ENCODE data around the gene KIAA0040. TPM values are rescaled to one million over a fixed set of nuclear protein-coding genes. Genes with fewer than 3 reads are reported as not detected.

Gene KIAA0040
- total and polyA plus RNA-seq, 2 donors (not counting 1 experiment from before 2014, with no cell fraction given), result 93.6 to 106 TPM

DNA sequence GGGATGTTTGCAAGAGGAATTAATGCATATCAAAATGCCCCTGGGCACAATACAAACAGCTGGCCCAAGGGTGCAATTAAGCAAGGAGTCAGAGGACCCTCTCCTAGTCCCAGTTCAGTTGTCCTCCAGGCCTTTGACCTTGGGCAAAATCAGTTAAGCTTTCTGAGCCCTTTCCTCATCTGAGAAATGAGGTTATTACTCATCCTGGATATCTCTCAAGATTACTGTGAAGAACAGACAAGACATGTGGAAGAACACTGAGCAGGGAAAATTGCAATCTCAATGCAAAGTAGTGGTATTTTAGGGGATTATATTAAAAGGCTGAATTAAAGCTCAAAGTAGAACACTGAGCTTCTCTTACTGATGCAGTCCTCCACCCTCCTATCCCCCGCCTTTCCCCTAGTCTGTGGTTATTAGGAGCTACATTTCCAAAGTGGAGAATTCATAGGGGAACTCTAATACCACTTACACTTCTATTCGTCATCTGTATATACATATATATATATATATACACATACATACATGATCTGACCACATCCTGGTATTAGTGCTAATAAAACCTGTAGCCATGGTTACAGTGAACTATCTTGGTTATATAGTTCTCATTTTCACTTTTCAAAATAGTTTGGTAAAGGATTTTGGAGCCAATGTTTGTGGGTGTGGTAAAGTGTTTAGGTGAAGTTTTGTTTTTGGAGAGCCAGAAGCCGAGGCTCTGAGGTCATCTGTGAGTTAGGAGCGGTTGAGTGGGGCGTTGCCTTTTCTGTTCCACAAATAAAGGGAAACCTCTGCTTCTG lies 18.1 kb downstream of the KIAA0040 start:
- Histone ChIP-seq H3K27ac (ENCODE audit: low read length in 2 of 2) (peak overlapping the region; percentile 7 to 58), H2AFZ (ENCODE audit: insufficient read depth, low read depth, low read length, poor library complexity, severe bottlenecking) (no peak overlapping the region), H3K9ac (ENCODE audit: low read length) (no peak overlapping the region), H3K27me3 (replicated peaks in 1 of 4; ENCODE audit: control extremely low read depth in 1 of 4, control insufficient read depth in 3 of 4, insufficient read depth in 4 of 4, low read length in 3 of 4) (no peaks in the 10 kb centered on the region), H3K4me2 (replicated peaks; ENCODE audit: low read depth, low read length, poor library complexity, severe bottlenecking) (peak overlapping the region; percentile 17), H3K4me1 (ENCODE audit: control insufficient read depth in 2 of 2, insufficient read depth in 2 of 2, low read length in 2 of 2) (peaks cover 50 to 54% of the 10 kb centered on the region in 2 donors), H3K79me2 (ENCODE audit: control insufficient read depth, insufficient read depth, low read length) (peaks cover 90% of the 10 kb centered on the region), H3K9me3 (ENCODE audit: control extremely low read depth in 1 of 3, control insufficient read depth in 2 of 3, insufficient read depth in 1 of 3, low read length in 2 of 3) (no peaks in the 10 kb centered on the region), H3K36me3 (replicated peaks in 1 of 2; ENCODE audit: control extremely low read depth in 1 of 2, control insufficient read depth in 1 of 2, extremely low read depth in 1 of 2, insufficient read depth in 2 of 2, low read length in 1 of 2) (peaks cover 16 to 89% of the 10 kb centered on the region in 2 experiments), H3K4me3 (ENCODE audit: control extremely low read depth in 1 of 5, extremely low read depth in 1 of 5, insufficient read depth in 1 of 5, low read depth in 2 of 5, low read length in 4 of 5) (no peak overlapping the region), H4K20me1 (ENCODE audit: control insufficient read depth, insufficient read depth, low read length, poor library complexity, severe bottlenecking) (peaks cover 91% of the 10 kb centered on the region)
- no peak for ATAC-seq (ENCODE audit: low read depth)
- Mint-ChIP-seq H3K9me3 (ENCODE audit: insufficient read depth) (no peaks in the 10 kb centered on the region), H3K4me3 (no peak overlapping the region), H3K4me1 (peaks cover 88% of the 10 kb centered on the region), H3K27ac (peak overlapping the region; percentile 51), H3K27me3 (no peaks in the 10 kb centered on the region)
- TF ChIP-seq, protein P1, sequence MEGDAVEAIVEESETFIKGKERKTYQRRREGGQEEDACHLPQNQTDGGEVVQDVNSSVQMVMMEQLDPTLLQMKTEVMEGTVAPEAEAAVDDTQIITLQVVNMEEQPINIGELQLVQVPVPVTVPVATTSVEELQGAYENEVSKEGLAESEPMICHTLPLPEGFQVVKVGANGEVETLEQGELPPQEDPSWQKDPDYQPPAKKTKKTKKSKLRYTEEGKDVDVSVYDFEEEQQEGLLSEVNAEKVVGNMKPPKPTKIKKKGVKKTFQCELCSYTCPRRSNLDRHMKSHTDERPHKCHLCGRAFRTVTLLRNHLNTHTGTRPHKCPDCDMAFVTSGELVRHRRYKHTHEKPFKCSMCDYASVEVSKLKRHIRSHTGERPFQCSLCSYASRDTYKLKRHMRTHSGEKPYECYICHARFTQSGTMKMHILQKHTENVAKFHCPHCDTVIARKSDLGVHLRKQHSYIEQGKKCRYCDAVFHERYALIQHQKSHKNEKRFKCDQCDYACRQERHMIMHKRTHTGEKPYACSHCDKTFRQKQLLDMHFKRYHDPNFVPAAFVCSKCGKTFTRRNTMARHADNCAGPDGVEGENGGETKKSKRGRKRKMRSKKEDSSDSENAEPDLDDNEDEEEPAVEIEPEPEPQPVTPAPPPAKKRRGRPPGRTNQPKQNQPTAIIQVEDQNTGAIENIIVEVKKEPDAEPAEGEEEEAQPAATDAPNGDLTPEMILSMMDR (IDR thresholded peaks at IDR 0.05), result no peak
- no peak for TF ChIP-seq EZH2 (IDR thresholded peaks at IDR 0.05; ENCODE audit: borderline replicate concordance, insufficient read depth, low read depth, low read length, poor library complexity, severe bottlenecking)
- WGBS (ENCODE audit: insufficient coverage), result 83% methylated on average over 1 of the region's 5 CpGs
- ChIA-PET POLR2A (interaction anchor here (0.6 to 1.2 kb wide), 2 partner anchors 15 to 56 kb away, joined by 3 read pairs; no protein-coding TSS in a partner anchor), CTCF (interaction anchor here (0.7 to 1.9 kb wide), 14 partner anchors 13 to 147 kb away, joined by 3 to 9 read pairs (median 4); no protein-coding TSS in a partner anchor)
- no peak for DNase-seq
- intact Hi-C loops (cut with micrococcal nuclease), result no loop called here

DNA sequence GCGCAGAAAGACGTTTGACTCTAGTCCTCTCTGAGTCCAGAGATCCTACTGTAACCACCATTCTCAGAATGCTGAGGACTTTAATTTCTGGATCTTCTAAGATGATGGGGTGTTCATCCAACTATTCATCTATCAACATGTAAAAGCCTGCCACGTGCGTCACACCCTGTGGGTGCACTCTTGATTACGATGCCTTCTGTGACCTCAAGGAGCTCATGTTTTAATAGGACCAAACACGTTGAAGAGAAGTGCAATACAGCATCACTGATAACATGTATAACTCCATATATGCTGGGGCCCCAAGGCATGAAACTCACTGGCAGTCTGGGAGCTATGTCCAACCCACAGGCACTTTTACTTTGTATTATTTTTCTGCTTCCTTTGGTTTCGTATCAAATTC lies 19.0 kb downstream of the KIAA0040 start:
- H4K20me1 ChIP-seq (ENCODE audit: control insufficient read depth, insufficient read depth, low read length, poor library complexity, severe bottlenecking), result peaks cover 91% of the 10 kb centered on the region
- peaks cover 41 to 45% of the 10 kb centered on the region in 2 donors for H3K4me1 ChIP-seq (ENCODE audit: control insufficient read depth in 2 of 2, insufficient read depth in 2 of 2, low read length in 2 of 2)
- TF ChIP-seq, protein P1 (IDR thresholded peaks at IDR 0.05), result no peak
- TF ChIP-seq EZH2 (IDR thresholded peaks at IDR 0.05; ENCODE audit: borderline replicate concordance, insufficient read depth, low read depth, low read length, poor library complexity, severe bottlenecking), result no peak
- CTCF ChIA-PET, result interaction anchor here (0.7 to 1.9 kb wide), 14 partner anchors 14 to 148 kb away, joined by 3 to 8 read pairs (median 4); no protein-coding TSS in a partner anchor
- H3K27me3 ChIP-seq (replicated peaks in 1 of 4; ENCODE audit: control extremely low read depth in 1 of 4, control insufficient read depth in 3 of 4, insufficient read depth in 4 of 4, low read length in 3 of 4), result no peaks in the 10 kb centered on the region
- intact Hi-C loops (cut with micrococcal nuclease), result no loop called here
- H3K27me3 Mint-ChIP-seq, result no peaks in the 10 kb centered on the region
- H3K36me3 ChIP-seq (replicated peaks in 1 of 2; ENCODE audit: control extremely low read depth in 1 of 2, control insufficient read depth in 1 of 2, extremely low read depth in 1 of 2, insufficient read depth in 2 of 2, low read length in 1 of 2), result peaks cover 17 to 91% of the 10 kb centered on the region in 2 experiments
- peaks cover 90% of the 10 kb centered on the region for H3K79me2 ChIP-seq (ENCODE audit: control insufficient read depth, insufficient read depth, low read length)
- DNase-seq, result no peak
- H3K4me2 ChIP-seq (replicated peaks; ENCODE audit: low read depth, low read length, poor library complexity, severe bottlenecking), result no peak overlapping the region
- H2AFZ ChIP-seq (ENCODE audit: insufficient read depth, low read depth, low read length, poor library complexity, severe bottlenecking), result no peak overlapping the region
- H3K9me3 Mint-ChIP-seq (ENCODE audit: insufficient read depth), result no peaks in the 10 kb centered on the region
- ATAC-seq (ENCODE audit: low read depth), result no peak
- H3K9me3 ChIP-seq (ENCODE audit: control extremely low read depth in 1 of 3, control insufficient read depth in 2 of 3, insufficient read depth in 1 of 3, low read length in 2 of 3), result no peaks in the 10 kb centered on the region
- H3K4me1 Mint-ChIP-seq, result peaks cover 86% of the 10 kb centered on the region
- WGBS (ENCODE audit: insufficient coverage), result 97% methylated on average over 5 of the region's 7 CpGs
- peak overlapping the region in 1 of 2 donors; percentile 54 for H3K27ac ChIP-seq (ENCODE audit: low read length in 2 of 2)
- H3K27ac Mint-ChIP-seq, result peak overlapping the region; percentile 70
- H3K9ac ChIP-seq (ENCODE audit: low read length), result no peak overlapping the region
- H3K4me3 ChIP-seq (ENCODE audit: control extremely low read depth in 1 of 5, extremely low read depth in 1 of 5, insufficient read depth in 1 of 5, low read depth in 2 of 5, low read length in 4 of 5), result no peak overlapping the region
- POLR2A ChIA-PET, result interaction anchor here (0.6 to 1.2 kb wide), 2 partner anchors 16 to 292 kb away, joined by 3 read pairs; no protein-coding TSS in a partner anchor
- no peak overlapping the region for H3K4me3 Mint-ChIP-seq

Data from B cell (primary cell).